SK-N-MC (cell line): ENCODE data around the gene SYT13.

Experiments
- EZH2 ChIP-seq: fragments of 200-600 bp; sonication (generic); IDR thresholded peaks from one replicate; pipeline ENCODE4 v1.6.1; 2017; ENCODE audit warnings: antibody characterized with exemption
- POLR2AphosphoS5 ChIP-seq: IDR thresholded peaks from 2 replicates; pipeline ENCODE4 v1.6.1; 2012; ENCODE audit warnings: mild to moderate bottlenecking, low read depth, low read length, borderline replicate concordance

DNA sequence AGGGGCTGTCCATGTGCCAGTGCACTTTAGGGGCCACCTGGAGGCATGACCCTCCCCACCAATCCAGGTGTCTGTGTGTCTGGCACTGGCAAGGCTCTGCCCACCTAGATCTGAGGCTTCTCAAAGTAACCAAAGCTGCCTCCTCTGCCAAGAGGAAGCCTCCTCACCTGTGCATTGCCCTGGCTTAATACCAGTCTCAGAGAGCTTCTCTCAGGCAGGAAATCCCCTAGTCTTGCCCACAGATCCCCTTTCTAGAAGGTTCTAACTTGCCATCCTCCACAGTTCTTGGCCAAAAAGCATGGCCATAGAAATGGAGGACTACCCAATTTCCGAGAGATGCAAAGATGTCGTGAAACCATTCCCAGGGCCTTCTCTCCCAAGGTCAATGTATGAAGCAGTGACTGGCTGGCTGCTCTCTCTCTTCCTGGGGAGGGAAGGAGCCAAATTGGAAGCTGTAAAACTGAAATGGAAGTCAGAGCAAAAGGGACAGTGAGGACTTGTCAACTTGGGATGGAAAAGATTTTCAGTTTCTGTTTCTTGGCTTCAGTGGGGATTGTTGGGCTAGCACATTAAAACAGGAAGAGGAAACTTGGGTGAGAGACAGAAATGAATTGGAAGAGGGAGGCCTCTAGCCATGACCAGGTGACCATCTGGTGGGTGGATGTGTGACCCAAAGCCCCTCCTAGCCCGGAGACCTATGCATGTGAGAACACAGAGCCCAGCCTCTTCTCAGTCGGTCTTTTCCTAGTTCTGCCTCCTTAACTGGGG lies 70.9 kb downstream of the SYT13 start:
- TF ChIP-seq POLR2AphosphoS5 (no peak), EZH2 (no peak)
